ENCODE data around the gene KCNB1.

DNA sequence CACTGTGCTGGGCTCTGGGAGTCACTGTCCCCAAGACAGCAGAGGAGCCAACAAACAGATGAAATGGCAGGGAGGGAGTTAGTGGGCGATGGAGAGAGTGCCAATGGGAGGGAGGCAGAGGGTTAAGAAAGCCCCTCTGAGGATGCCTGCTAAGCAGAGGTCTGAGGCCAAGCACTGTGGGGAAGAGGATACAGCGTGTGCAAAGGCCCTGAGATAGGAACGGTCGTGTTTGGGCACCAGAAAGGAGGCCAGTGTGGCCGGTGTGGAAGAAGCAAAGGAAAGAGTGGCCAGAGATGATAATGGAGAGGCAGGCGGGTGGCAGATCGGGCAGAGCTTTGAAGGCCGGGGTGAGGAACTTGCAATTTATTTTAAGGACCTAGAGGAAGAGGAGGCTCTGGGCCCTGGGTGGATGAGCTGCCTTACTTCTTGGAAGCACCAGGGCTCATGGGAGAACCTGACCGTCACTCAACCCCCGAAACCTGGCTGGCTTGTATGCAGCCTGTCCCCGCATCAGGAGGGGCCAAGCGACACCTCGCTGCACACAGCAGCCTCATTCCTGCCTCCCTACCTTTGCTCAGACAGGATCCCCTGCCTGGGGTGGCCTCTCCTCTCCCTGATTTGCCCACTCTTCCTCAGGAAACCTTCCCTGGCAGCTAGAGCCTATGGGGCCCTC is 73.0 kb downstream of the KCNB1 start:
- TF ChIP-seq EZH2phosphoT487 (IDR thresholded peaks at IDR 0.05; ENCODE audit: borderline replicate concordance), result no peak
- TF ChIP-seq, protein P1, sequence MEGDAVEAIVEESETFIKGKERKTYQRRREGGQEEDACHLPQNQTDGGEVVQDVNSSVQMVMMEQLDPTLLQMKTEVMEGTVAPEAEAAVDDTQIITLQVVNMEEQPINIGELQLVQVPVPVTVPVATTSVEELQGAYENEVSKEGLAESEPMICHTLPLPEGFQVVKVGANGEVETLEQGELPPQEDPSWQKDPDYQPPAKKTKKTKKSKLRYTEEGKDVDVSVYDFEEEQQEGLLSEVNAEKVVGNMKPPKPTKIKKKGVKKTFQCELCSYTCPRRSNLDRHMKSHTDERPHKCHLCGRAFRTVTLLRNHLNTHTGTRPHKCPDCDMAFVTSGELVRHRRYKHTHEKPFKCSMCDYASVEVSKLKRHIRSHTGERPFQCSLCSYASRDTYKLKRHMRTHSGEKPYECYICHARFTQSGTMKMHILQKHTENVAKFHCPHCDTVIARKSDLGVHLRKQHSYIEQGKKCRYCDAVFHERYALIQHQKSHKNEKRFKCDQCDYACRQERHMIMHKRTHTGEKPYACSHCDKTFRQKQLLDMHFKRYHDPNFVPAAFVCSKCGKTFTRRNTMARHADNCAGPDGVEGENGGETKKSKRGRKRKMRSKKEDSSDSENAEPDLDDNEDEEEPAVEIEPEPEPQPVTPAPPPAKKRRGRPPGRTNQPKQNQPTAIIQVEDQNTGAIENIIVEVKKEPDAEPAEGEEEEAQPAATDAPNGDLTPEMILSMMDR (conservative IDR thresholded peaks at IDR 0.05; ENCODE audit: low read length), result no peak

Measured in Loucy (cell line).